DMS153 (cell line): ENCODE data around the gene GJC2.

Experiments used
- DNase-seq: peaks from one replicate; lab custom pipeline; 2025; lab: John Stamatoyannopoulos, UW

GJC2 gene

DNA sequence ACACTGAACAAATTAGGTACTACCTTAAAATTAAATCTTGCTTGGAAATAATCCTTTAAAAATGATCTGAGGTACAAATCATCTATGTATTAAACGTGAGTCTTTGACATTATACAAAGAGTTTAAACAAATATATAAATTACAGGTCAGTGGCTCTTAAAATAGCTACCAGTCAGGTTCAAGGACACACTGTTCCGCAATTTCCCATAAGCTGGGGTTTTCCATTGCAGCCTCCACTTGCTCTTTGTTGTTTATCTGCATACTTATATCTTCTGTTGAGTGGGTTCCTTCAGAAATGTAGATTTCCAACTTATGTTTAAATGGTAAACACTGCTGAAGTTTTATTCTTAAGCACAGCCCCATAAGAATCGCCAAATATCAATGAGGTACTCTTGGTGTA is 34.9 kb upstream of the GJC2 start:
- DNase-seq: no peak

DNA sequence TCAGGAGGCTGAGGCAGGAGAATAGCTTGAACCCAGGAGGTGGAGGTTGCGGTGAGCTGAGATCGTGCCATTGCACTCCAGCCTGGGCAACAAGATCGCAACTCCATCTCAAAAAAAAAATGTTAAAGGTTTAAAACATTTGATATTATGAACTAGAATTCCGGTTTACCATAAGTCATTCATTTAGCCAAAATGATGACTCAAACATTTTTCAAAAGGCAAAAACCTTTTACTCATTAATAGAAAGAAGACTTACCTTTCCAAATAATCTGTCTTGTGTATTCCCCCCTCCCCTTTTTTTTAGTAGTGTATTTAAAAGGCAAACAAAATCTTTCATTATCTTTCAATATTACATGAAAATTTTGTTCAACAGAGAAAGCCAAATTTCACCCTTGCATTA is 32.4 kb upstream of the GJC2 start:
- no peak for DNase-seq

DNA sequence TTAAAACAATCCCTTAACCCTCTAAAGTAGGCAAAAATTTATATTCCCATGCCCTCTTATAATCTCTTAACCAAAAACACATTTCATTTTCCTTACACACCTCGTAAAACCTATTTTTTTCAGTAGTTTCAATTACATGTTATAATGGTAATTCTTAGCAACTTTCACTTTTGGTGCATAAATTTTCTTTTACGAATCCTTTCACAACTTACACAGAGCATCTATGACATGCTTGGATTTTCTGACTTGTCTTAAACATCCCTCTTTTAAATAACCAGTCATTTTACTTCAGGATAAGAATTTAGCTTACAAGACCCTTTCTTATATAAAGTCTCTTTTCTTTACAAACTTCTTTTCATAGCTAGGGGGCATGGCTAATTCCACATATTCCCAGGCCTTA is 31.7 kb upstream of the GJC2 start:
- DNase-seq: no peak

- no peak for DNase-seq
Observed at GRCh38 chr1:228120351-228120750, 29.4 kb upstream of the GJC2 start.

DNA sequence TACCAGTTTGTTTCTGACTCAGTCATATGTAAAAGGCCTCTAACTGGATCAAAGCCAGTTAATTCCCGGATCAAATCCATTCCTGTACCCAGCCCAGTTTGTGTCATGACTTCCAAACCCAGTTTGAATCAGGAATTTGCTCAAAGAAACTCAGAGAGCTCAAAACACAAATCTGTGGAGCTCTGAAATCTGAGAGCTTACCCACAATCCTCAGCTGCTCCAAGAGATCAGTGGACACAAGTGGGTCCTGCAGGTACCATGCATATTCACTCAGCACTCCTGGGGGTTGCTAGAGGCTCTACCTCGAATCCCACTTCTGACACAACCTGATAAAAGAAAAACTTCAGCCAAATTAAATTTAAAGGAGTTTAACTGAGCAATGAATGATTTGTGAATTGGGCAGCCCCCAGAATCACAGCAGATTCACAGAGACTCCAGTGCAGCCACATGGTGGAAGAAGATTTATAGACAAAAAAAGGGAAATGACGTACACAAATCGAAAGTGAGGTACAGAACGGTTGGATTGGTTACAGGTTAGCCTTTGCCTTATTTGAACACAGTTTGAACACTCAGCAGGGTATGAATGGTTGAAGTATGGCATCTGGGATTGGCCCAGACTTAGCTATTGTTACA is 28.8 kb upstream of the GJC2 start:
- DNase-seq: no peak

GRCh38 chr1:228122921-228123441 is 26.7 kb upstream of the GJC2 start:
- no peak for DNase-seq

DNA sequence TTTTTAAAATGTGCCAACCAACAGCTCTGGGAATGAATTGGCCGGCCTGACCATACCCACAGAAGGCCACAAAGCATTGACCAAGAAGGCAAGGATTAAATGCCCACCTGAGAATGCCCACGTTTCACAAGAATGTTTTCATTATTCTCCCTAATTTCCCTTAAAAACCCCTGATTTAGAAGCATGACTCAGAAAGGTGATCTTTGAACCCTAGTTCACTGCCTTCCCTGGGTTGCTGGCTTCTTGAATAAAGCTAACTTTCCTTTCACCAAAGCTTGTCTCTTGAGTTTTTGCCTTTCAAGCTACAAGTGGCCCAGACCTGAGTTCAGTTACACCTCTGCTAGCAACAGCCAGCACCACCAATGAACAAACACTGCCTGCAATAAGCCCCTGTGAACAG is 26.2 kb upstream of the GJC2 start:
- DNase-seq: no peak

GRCh38 chr1:228125185-228125584 is 24.5 kb upstream of the GJC2 start:
- no peak for DNase-seq

DNA sequence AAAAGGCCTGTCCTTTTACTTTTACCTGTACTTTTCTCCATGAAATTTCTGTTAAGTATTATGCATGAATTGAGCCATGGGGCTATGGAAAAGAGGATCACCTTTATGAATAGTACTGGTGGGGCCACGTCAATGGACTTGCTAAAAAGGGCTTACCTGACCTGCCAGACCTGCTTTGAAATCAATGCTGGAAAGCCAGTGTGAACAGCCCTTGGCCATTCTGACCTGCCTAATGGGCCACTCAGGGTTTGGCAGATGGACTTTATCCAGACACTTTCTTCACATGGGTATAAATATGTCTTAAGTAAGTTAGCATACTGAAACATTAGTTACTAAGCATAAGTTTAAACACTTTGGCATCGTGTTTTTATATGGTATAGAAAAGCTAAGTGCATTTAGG is 18.0 kb upstream of the GJC2 start:
- DNase-seq: no peak

GRCh38 chr1:228134591-228134990 is 15.1 kb upstream of the GJC2 start:
- DNase-seq: no peak

DNA sequence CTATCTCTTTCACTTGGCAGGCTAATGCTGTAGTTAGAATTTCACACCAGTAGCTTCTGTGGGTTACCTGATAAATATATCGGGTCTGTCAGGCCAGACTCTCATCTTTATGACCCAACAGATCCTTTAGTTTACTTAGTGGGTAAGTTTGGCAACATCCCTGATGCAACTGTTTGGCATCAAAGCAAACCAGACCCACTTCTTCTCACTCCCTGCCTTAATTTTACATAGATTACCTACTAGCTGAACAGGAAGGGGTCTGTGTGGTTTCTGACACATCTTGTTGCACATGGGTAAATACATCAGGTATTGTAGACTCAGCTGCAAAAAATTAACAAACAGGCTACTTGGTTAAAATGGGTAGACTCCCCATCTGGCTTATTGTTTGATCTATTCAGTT is 12.8 kb upstream of the GJC2 start:
- no peak for DNase-seq

DNA sequence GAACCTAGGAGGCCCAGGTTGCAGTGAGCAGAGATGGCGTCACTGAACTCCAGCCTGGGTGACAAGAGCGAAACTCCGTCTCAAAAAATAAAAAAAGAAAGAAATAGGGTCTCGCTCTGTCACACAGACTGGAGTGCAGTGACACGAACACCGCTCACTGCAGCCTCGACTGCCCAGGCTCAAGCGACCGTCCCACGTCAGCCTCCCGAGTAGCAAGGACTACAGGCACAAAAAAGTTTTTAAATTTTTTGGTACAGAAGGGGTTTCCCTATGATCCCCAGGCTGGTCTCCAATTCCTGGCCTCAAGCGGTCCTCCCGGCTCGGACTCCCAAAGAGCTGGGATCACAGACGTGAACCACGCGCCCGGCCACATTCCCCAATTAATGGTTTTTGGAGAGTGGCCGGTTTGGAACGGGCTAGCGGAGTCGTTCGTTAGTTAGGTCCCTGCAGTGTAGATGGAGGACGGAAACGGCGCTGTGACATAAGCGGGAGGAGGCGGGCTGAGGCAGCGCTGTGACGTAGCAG is 10.3 kb upstream of the GJC2 start:
- DNase-seq: no peak

DNA sequence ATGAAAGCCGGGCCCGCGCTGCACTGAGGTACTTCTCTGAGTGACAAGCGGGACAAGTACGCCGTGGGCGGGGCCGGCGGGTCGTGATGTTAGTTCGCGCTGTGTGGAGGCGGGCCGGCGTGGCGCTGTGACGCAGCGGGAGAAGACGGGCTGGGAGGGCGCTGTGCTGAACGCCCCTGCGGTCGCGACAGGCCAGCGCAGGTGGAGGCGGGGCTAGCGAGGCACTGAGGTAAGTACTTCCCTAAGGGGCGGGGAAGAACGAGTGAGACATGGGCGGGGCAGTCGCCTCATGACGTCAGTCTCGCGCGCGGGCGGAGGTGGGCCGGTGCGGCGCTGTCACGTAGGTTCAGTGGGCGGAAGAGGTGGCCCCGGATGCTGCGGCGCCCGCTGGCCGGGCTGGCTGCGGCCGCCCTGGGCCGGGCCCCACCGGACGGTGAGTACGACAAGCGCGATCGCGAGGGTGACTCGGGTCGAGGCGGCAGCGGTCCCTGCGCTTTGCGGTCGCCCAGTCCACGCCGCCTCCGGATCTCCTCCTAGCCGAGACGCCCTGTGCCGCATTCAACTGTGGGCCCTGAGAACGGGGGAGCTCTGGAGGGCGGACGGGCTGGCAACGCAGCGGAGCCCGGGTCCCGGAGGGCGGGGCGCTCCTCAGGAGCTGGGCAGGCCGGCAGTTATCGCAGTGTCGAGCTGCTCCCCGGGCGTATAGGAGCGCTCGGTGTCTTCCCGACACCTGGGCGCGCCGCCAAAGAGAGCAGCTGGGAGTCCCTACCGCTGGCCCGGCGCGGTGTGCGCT is 9.6 kb upstream of the GJC2 start, which contains the start of gene GUK1:
GUK1 (plus strand) TSS at position 349 of the 793 bp plus-strand sequence; CDS start at position 373, 24 bp downstream.
- DNase-seq: peak; percentile 100

GRCh38 chr1:228140724-228141225 is 9.0 kb upstream of the GJC2 start:
- no peak for DNase-seq

GRCh38 chr1:228141226-228142044 is 8.3 kb upstream of the GJC2 start:
- DNase-seq: no peak

DNA sequence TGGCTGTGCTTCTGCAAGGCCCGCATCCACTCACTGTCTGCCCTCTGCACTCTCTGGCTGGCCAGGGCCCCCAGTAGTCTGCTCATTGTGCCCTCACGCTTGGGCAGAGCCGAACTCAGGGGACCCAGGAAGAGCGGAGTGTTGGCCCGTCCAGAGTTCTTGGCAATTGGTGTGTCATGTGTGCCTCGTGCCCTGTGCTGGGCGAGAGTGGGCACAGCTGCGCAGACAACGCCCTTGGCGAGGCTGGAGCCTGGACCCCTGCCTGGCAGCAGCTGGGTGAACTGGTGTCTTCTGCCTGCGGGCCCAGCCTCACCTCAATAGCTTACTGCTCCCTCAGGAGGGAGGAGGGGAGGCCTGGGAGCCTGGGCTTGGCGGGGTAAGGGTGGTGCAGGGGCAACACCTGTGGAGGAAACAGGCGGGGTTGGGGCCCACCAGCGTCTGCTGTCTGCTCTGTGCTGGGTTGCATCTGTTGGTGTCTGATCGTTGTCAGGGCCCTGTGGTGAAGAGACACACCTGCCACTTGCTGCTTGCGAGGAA is 7.5 kb upstream of the GJC2 start:
- no peak for DNase-seq

GRCh38 chr1:228142701-228143136 is 7.0 kb upstream of the GJC2 start:
- no peak for DNase-seq

GRCh38 chr1:228143480-228144192 is 6.1 kb upstream of the GJC2 start:
- DNase-seq: no peak

- no peak for DNase-seq
Observed at GRCh38 chr1:228144193-228144992, 5.3 kb upstream of the GJC2 start.

DNA sequence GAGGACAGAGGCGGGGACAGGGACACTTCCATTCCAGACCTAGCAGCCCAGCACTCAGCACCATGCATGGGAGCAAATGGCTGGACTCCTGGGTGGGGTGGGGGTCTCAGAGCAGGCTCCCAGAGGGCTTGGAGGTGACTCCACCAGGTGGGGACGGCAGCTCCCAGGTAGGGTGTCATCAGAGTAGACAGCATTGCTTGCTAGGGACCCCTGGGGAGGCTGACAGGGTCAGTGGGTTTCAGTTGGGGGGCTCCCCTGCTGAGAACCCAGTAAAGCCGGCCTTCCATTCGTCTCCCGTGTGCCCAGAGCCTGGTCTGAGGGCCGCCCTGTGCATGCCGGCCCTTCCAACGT is 4.8 kb upstream of the GJC2 start:
- DNase-seq: no peak
